DMS114 treated with DMSO at 0.1 percent for 48 hours (cell line): ENCODE measurements around the gene UBN1.

Source experiments
- DNase-seq: peaks from one replicate; lab custom pipeline; 2025; ENCODE audit not compliant: unreplicated experiment; lab: John Stamatoyannopoulos, UW

The UBN1 gene

GRCh38 chr16:4859900-4860255 is 12.6 kb downstream of the UBN1 start:
- no peak for DNase-seq

- no peak for DNase-seq
These were observed 13.6 kb downstream of the UBN1 start for GRCh38 chr16:4860727-4861342.

DNA sequence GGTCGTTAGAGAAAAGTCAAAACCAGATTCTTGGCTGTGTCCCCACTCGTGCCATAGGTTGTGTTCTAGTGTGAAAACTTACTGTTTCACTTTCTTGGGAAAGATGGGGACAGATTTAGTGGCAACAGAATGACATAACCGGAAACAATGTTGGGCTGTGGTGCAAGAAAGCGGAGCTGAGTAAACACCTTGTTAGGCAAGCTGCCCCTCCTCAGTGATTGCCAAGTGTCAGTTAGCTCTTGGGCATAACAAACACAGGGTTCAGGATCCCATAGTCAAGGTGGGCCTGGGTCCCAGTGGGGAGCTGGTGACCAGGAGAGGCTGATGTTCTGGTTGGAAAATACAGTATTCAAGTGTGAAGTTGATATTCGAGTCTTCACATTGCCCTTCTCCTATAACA is 15.4 kb downstream of the UBN1 start:
- no peak for DNase-seq

DNA sequence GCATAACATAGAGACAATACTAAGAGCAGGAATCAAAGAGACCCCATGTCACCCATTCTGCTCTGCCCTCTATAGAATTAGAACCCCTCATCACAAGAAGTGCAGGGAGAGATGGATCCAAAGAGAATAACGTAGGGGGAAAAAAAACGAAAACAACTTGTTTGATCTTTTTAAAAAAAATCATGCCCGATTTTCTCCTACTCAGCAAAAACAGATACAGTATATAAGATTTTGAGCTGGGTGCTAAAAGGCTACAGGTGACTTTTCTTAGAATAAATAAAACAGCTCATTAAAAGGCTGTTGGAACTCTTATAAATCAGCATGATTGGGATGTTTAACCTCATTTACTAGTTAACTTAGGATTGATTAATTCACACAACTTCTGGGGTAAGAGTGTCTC is 17.4 kb downstream of the UBN1 start:
- no peak for DNase-seq

- no peak for DNase-seq
These were observed 18.1 kb downstream of the UBN1 start for GRCh38 chr16:4865231-4865860.

DNA sequence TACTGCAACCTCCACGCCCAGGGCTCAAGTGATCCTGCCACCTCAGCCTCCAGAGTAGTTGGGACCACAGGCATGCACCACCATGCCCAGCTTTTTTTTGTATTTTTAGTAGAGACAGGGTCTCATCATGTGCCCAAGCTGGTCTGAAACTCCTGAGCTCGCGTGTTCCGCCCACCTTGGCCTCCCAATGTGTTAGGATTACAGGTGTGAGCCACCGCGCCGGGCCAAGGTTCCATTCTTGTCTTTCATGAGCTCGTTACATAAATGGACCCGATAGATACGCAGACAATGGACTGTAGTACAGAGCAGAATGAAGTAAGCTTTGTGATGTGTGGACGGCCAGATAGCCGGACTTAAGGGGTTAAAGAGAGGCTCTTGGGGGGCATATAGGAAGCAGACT is 19.3 kb downstream of the UBN1 start:
- DNase-seq = no peak

- no peak for DNase-seq
These were observed 20.7 kb downstream of the UBN1 start for GRCh38 chr16:4868026-4868425.

DNA sequence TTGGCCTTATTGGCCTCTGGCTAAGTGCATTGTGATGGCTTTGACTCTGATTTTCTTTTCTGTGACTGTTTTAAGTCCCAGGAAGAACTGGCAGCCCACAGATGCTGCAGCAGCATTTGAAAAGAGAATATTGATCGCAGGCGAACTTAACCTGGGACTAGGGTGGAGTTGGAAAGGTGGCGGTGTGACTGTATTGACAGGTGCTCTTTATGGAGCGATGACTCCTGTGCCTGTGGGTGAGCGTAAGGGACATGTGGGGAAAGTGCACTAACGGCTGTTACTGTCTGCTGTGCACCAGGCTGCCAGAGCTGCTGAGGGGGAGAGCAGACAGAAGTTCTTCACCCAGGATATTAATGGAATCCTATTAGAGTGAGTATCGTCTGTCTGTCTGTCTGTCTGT is 21.3 kb downstream of the UBN1 start:
- DNase-seq = no peak

GRCh38 chr16:4869147-4869805 is 22.0 kb downstream of the UBN1 start:
- DNase-seq = no peak

DNA sequence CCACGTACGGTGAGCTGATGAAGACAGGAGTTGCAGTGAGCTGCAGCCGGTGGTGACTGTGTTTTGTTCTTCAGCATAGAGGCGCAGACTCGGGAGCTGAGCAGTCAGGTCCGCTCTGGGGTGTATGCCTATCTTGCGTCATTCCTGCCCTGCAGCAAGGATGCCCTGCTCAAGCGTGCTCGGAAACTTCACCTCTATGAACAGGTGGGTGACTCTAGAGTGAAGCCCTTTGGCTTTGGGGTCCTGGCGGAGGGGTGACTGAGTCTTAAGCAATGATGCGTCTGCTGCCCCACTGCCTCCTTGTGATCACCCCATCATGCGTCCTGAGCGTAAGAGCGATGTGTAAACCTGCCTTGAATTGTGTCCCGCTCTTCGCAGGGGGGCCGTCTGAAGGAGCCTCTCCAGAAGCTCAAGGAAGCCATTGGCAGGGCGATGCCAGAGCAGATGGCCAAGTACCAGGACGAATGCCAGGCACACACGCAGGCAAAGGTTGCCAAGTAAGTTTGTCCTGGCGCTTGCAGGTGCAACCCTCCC is 22.9 kb downstream of the UBN1 start:
- no peak for DNase-seq

DNA sequence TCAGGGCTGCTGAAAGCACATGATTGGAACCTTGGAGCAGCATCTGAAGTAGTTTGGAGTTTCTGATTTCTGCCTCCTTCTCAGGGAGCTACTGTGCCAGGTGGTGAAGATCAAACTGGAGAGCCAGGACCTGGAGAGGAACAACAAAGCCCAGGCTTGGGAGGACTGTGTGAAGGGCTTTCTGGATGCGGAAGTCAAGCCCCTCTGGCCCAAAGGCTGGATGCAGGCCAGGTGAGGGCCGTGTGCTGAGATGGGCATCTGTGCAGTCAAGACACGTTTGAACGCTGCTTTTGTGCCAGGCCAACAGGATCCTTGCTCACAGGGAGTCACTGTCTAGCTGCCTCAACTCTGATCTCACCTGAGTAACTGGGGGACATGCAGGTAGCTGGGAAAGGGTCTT is 23.8 kb downstream of the UBN1 start:
- no peak for DNase-seq

DNA sequence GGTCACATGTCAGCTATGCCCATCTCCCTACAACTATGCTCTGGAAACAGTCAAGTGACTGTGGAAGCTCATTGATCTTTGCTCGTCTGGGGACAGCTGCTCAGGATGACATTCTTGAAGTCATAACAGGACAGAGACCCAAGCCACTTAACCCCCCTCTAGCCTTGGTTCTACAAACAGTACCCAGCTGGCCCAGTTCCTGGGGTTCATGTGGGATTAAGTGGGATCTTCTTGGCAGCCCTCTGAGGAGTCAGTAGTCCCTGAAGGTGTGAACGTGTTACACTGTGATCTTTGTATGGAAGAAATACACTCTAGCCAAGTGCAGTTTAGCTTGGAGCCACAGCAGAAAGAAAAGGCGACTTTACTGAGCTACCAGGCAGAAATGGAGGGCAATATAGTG is 25.8 kb downstream of the UBN1 start:
- no peak for DNase-seq

DNA sequence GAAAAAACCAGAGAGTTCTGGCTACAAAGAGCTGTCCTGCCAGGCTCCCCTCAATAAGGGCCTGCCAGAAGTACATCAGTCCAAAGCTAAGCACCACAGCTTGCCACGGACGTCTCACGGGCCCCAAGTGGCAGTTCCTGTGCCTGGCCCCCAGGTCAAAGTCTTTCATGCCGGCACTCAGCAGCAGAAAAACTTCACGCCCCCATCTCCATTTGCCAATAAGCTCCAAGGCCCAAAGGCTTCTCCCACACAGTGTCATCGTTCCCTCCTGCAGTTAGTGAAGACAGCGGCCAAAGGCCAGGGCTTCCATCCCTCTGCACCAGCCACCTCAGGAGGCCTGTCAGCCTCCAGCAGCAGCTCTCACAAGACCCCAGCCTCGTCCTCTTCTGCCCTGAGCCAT is 27.4 kb downstream of the UBN1 start:
- DNase-seq = no peak

DNA sequence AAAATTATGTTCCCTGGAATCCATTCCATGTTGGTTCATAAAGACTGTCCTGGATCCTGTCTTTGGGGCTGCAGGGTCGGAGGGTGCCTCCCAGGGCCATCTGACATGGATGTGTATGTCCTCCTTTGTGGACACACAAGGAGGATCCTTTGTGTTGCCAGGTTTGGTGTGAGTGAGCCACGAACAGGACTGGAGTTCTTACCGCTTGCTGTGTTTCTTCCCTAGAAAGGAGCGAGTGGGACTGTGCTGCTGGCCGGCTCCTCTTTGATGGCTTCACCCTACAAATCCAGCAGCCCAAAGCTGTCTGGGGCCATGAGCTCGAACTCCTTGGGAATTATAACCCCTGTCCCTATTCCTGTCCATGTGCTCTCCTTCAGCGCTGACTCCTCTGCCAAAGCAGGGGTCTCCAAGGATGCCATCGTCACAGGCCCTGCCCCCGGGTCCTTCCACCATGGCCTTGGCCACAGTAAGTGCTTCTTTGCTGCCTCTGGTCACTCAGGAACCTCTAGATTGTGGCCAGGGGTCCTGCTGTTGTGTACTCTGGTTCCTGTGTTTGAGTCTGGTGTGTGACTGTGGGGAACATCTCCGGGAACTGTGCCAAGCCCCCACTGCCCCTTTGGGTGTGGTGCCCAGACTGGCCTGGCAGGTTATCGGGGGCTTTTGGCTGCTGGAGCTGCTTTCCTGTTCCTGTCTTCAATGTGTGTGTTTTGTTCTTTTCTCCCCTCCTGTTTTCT is 29.5 kb downstream of the UBN1 start:
- no peak for DNase-seq

- DNase-seq = no peak
These were observed 30.1 kb downstream of the UBN1 start for GRCh38 chr16:4877380-4877685.

DNA sequence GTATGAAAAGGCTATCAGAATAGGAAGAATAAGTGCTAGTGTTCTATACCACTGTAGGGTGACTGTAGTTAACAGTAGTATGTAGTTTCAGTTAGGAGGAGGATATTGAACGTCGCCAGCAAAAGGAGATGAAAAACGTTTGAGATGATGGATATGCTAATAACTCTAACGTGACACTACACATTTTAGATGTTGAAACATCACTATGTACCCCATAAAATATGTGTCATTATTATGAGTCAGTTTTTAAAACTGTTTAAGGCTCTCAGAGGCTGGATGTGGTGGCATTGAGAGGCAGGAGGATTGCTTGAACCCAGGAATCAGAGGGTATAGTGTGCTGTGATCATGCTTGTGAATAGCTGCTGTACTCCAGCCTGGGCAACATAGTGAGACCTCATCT is 31.8 kb downstream of the UBN1 start:
- DNase-seq = no peak

GRCh38 chr16:4880006-4880580 is 32.8 kb downstream of the UBN1 start:
- DNase-seq = no peak

DNA sequence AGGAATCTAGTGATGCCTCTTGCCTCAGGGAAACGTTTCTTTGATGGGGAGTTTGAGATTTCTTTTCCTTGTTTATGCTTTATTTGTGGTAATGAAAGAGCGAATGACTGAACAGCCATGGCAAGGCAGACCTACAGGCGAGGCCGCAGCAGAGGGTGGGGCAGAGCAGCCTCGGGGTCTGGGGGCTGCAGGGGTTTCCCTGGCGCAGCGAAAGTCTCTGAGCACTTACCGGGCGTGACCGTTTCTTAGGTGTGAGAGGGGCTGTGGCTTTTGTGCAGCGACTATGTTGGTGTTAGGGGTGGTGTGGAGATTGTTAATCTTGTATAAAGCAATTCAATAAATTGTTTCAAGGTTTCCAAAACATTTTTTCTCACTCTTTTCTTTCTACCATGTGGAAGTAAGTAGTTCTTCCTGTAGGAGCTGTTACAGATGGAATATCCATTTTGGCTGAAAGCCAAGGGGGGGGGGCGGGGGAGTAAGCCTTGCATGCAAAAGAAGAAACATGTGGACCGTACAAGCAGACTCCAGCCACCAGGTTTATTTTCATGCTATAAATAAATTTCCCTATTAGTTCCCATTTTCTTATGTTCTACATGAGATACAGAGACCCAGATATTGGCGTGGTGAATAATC is 34.8 kb downstream of the UBN1 start:
- no peak for DNase-seq

GRCh38 chr16:4882633-4883285 is 35.5 kb downstream of the UBN1 start:
- DNase-seq = no peak

- no peak for DNase-seq
These were observed 36.2 kb downstream of the UBN1 start for GRCh38 chr16:4883501-4883900.

DNA sequence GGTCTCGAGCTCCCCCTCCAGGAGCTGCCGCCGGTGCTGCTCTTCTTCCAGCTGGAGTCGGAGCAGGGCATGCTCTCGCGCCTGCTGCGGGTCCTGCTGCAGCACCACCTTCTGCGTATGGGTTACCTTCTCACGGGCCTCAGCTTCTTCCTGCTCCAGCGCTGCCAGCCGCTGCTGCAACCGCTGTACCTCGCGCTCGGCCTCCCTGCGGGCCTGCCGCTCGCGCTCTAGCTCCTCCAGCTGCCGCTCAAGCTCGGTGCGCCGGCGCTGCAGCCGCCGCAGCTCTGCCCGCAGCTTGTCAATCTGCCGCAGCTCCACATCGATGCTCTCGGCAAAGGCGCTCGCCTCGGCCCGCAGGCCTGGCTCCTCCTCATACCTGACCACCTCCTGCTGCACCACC is 36.9 kb downstream of the UBN1 start:
- no peak for DNase-seq
